Left hindlimb (tissue), 1 donor: ENCODE measurements around the gene ATXN1.
"Not testable (repeated sequence)": the region's sequence is repeated elsewhere in the genome, so short reads cannot be mapped to it uniquely, and the experiment has no call there.

Experiments used
- DNase-seq: peaks from one replicate; pipeline ENCODE4 v3.0.0-alpha.2; 2018

Gene ATXN1

GRCh38 chr6:16559071-16559470 is 202.2 kb downstream of the ATXN1 start:
- DNase-seq: no peak

DNA sequence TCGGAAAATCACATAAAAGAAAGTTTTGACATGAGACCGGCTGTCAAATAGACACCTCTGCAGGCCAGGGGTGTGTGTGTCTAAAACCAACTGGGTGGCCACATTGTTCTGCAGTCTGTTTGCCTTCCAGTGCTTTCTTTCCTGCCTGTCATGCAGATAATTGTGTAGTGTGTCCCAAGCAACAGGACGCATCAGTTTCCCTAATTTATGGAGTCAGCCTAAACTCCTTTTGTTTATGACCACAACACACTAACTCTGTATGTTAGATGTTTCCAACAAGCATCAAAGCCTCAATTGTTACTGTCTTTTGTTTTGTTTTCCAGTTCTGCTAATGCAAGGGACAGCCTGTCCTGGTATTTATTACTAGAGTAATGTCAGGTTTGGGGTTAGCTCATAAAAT is 205.7 kb downstream of the ATXN1 start:
- DNase-seq: no peak

DNA sequence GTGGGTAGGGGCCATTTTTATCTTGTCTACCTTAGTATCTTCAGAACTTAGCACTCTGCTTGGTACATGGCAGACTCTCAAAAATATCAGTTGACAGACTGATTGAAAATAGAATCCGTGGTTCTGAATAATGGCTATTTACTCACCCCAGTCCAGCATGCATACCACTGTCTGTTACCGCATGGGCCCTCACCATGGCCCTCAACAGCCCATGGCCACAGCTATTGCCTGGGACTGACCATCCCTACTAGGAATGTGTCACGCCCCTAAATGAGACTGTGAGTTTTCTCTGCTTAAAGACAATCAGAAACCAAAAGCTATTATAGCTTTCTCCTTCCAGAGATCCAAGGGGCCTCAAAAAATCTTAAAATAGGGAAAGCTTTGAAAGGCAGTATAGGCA is 207.7 kb downstream of the ATXN1 start:
- no peak for DNase-seq

- DNase-seq: no peak
Observed at GRCh38 chr6:16551466-16551865, 209.8 kb downstream of the ATXN1 start.

DNA sequence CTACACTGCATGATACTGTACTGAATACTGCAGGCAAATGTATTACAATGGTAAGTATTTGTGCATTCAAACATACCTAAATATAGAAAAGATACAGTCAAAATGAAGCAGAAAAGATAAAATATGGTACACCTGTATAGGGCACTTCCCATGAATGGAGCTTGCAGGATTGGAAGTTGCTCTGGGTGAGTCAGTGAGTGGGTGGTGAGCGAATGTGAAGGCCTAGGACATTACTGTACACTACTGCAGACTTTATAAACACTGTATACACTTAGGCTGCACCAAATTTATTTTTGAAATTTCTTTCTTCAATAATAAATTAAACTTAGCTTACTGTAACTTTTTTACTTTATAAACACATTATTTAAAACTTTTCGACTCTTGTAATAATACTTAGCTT is 213.1 kb downstream of the ATXN1 start:
- no peak for DNase-seq

- DNase-seq: no peak
Observed at GRCh38 chr6:16547587-16547986, 213.7 kb downstream of the ATXN1 start.

DNA sequence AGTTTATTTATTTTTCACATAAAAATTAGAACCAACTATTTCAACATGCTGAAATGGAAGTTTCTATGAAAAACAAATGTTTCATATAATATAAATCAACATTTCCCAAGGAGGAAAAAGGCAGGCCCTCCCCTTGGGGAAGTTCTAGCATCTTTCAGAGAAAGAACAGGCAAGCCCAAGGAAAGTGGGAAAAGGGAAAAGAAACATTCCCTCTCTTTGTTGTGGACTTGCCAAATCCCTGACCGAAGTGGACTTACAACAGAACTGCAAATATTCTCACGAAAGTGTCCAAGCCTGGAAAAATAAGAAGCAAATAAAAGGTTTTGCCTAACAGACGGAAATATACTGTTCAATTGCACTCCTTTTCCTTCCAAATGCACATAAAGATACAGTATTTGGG is 214.4 kb downstream of the ATXN1 start:
- DNase-seq: no peak

DNA sequence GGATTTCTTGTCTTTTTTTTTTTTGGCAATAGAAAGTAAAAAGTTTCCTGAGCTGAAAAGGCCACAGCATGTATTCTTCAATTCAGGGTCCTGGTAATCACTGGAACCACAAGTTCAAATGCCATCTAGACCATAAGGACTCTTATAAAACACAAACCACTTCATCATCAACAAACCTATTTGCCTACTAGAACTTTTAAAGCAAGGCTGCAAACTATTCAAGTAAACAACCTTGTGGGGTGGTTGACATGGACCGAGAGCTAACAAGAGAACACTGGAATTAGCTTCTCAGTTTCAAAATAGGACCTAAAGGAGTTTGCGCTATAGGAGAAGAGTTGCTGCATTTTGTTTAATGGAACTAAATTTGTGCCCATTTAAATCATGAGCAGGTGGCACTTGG is 215.9 kb downstream of the ATXN1 start:
- DNase-seq: no peak

DNA sequence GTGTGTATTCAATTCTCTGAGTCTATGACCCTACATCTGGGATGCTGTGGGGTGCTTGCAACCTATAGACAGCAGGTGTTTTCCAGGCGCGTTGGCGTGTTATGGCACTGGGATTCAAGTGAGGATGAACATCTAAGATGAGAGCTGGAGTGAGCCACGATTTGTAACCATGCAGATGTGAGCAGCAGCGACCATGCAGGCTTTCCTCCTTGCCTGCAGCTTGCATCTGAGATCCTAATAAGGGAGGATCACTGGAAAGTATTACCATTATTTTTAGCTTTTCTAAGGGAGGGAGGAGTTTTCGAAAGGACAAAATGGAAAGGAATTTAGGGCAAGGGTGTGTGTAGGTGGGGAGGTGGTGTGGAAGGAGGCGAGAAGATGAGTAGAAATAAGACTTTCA is 216.7 kb downstream of the ATXN1 start:
- DNase-seq: no peak

GRCh38 chr6:16544006-16544405 is 217.3 kb downstream of the ATXN1 start:
- DNase-seq: peak; percentile 56

- no peak for DNase-seq
Observed at GRCh38 chr6:16543521-16543920, 217.7 kb downstream of the ATXN1 start.

DNA sequence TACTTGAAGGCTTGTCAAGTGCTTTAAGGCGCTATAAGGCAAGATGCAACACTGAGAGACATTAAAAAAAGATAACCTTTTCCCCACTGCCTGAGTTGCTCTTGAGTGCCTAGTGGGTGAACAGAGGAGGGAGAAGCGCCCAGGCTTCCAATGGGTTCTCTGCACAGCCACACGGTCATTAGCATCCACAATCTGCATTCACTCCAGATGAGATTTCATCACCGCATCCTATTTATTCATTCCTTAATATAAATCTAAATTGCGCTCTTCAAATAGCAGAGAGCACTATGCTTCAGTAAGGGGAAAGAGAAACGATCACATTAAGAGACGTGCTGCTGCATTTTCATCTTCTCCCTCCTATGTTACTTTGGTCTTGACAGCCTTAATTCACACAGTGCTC is 219.2 kb downstream of the ATXN1 start:
- DNase-seq: no peak

DNA sequence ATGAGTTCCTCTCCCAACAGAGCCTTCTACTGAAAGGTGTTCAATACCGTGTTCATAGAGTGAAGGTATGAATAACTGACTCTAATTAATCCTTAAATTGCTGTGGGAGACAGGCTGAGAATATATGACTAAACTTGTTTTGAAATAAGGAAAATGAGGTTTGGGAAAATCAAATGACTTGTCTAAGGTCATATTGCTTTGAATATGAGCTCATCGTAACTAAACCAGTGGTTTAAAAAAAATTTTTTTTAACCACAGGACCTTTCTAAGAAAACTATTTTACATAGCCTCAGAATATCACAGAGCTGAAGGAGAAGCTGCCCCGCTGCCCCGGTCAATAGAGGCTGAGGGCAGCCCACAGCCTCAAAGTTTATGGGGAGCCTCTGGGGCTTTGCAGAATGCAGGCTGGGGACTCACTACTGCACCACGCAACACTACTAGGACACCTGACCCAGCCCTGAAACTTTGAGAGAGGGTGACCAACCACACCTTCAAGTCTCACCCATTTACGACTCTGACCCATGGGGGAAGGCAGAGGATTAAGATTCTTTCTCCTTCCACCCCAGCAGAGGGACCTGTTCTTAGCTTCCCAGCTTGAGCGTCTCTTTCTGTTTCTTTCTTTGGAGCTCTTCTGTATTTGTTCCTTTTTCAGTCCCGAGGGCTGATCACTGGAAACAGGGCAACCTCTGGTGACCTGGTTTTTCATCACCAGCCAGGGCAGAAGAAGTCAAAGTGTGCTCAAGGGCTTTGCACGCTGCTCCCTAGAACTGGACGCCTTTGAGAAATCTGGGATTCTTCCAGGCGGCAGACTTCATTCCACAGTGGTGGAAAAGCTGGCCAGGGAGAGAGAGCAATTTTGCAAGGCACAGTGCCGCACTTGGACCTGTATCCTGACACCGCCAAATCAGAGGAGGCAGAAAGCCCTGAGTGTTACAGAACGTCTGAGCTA is 220.2 kb downstream of the ATXN1 start:
- DNase-seq: no peak

- DNase-seq: not testable (repeated sequence)
Observed at GRCh38 chr6:16540383-16540782, 220.9 kb downstream of the ATXN1 start.

DNA sequence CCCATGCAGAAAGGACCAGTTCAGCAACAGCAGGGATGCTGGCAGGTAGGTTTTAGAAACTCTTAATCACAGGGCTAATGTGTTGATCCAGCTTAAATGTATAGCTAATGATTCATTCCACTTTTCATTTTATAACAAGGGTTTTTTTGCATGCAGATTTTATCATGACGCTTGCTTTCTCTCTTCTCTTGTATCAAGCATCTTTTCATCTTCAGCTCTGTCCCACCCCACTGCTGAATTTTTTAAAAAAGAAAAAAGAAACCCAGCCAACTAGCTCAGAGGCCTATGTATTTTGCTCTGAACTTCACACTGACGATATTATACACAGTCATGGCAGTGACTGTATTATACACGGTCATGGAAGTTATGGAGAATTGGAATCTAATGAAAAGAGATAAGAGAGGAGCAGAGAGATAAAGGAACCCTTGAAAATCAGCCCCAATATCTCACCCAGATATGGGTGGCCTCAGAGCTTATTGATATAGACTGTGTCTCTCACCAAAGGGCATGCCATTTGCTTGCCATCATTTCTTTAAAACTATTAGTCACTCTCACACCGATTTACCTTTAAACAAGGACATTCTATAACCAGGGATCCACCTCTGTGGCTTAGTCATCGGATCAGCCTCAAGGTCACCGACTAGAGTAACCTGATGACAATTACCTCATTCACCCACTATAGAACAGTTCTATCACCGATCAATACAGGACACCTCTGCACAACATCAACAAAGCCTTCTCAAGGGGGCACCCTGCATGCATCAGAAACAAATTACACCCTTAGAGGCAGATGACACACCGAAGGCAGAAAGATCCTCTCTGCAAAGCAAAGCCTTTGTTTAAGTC is 222.0 kb downstream of the ATXN1 start:
- no peak for DNase-seq

- DNase-seq: no peak
Observed at GRCh38 chr6:16535564-16535963, 225.7 kb downstream of the ATXN1 start.

DNA sequence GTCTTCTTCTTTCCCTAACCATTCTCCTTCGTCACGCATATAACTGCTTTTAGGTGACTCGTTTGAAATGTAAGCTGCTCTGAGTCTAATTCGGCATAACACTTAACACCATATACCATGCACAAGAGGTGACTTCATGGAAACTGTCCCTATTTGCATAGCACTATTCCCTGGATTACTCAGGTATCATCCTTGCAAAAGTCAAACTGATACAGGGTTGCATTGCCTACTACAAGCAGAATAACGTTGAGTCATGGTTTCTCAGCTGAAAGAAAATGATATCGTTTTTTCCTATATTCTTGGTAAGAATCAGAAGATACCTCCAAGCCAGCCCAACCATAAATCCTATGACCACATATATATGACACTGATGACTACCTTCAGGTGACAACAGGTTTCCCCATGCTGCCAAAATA is 227.5 kb downstream of the ATXN1 start:
- no peak for DNase-seq

- no peak for DNase-seq
Observed at GRCh38 chr6:16533210-16533609, 228.1 kb downstream of the ATXN1 start.

GRCh38 chr6:16527691-16528090 is 233.6 kb downstream of the ATXN1 start:
- DNase-seq: no peak

DNA sequence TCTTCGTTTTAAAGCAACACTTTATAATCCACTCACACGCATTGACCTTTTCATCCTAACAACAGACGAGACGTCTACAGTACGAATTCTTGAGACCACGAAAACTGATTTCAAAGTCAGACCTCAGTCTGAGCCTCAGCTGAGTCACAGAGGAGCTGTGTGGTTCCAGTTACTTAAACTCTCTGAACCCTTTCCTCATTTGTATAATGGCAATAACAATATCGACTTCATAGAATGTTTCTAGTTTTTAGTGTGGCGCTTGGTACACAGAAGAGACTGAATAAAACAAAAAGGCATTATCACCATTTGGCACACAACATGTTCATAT is 236.9 kb downstream of the ATXN1 start:
- DNase-seq: no peak

DNA sequence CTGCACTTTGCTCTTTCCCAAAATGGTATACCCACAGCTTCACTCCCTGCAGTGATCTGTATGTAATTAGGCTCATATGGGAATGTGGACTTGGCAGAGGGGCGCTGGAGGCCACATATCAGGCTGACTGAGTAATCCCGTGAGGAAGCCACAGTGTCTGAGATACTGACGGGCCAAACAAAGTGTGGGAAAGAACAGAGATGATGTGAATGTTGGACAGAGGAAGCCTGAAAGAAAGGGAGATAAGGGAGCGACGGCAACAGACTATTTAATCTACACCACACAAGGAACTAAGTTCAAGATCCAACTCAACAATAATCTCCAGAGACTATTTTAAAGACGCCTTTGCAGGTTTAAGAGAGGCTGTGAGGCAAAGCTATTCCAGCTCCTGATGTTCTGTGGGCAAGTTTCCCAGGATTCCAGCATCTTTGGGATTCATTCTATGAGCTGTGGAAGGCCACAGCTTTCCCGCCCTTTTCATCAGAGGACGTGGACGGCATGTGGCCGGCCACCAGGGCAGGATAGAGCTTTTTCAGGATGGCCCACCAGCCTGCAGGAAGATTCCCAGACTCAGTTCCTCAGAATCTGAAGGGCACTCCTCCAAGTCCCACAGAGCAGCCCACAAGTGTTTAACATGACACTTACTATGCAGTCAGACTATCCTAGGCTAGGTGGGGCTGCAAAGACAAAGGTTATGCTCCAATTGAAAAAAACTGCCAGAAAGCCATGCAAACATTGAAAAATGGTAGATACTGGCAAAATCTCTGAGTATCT is 237.5 kb downstream of the ATXN1 start:
- no peak for DNase-seq

DNA sequence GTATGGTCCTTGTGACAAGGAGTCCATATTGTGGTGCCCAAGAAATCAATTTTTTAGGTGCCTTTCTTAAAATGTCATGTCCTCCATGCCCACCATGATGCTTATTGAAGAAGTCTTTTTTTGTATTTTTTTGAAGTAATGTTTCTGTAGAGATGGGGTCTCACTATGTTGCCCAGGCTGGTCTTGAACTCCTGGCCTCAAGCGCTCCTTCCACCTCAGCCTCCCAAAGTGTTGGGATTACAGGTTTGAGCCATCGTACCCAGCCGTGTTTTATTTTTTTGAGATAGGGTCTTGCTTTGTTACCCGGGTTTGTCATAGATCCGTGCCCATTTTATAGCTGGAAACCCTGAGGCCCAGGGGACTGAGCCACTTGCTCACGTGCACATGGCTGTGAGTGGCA is 238.3 kb downstream of the ATXN1 start:
- DNase-seq: no peak

- DNase-seq: no peak
Observed at GRCh38 chr6:16521528-16521927, 239.7 kb downstream of the ATXN1 start.
